A673 (cell line): Measurements from ENCODE around the gene ARHGEF26.

Experiments used
- EZH2 ChIP-seq: fragments of 200-600 bp; sonication (generic); IDR thresholded peaks from 2 replicates; pipeline ENCODE4 v1.6.1; 2017; ENCODE audit warnings: borderline replicate concordance, low read depth, mild to moderate bottlenecking, mixed read lengths, antibody characterized with exemption, low read length; ENCODE audit not compliant: poor library complexity, severe bottlenecking
- TF ChIP-seq, protein P1 (sequence below): fragments of 300-800, 200-600 bp; sonication (generic); conservative IDR thresholded peaks from 2 replicates; pipeline ENCODE4 v1.5.1; 2017; ENCODE audit warnings: low read depth, mild to moderate bottlenecking, antibody characterized with exemption, low read length, moderate library complexity, mixed read lengths

DNA sequence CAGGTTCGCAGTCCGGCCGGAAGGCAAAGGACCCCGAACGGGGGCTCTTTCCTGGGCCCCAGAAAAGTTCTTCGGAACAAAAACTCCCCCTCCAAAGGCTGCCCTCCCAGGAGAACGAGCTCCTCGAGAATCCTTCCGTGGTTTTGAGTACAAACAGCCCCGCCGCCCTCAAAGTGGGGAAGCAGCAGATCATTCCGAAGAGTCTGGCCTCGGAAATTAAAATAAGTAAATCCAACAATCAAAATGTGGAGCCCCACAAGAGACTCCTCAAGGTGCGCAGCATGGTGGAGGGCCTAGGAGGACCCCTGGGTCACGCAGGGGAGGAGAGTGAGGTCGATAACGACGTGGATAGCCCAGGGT, 1.3 kb downstream of the ARHGEF26 start:
- TF ChIP-seq, protein P1, sequence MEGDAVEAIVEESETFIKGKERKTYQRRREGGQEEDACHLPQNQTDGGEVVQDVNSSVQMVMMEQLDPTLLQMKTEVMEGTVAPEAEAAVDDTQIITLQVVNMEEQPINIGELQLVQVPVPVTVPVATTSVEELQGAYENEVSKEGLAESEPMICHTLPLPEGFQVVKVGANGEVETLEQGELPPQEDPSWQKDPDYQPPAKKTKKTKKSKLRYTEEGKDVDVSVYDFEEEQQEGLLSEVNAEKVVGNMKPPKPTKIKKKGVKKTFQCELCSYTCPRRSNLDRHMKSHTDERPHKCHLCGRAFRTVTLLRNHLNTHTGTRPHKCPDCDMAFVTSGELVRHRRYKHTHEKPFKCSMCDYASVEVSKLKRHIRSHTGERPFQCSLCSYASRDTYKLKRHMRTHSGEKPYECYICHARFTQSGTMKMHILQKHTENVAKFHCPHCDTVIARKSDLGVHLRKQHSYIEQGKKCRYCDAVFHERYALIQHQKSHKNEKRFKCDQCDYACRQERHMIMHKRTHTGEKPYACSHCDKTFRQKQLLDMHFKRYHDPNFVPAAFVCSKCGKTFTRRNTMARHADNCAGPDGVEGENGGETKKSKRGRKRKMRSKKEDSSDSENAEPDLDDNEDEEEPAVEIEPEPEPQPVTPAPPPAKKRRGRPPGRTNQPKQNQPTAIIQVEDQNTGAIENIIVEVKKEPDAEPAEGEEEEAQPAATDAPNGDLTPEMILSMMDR = no peak
- TF ChIP-seq EZH2 = no peak
